Right ventricle myocardium superior (tissue), 1 donor: ENCODE measurements around the gene ZNF428. TPM values are rescaled to one million over a fixed set of nuclear protein-coding genes. Genes with fewer than 3 reads are reported as not detected.
"Not testable (repeated sequence)": the region's sequence is repeated elsewhere in the genome, so short reads cannot be mapped to it uniquely, and the experiment has no call there.

Experiments used
- ATAC-seq: fragments of 200-7000 bp; cut with Tn5 transposase; one replicate; pipeline ENCODE4 v1.9.1; 2020; ENCODE audit warnings: mild to moderate bottlenecking; ENCODE audit not compliant: poor library complexity
- DNase-seq: peaks from one replicate; pipeline ENCODE4 v3.0.0-alpha.2; 2020
- intact Hi-C: fragments of 100-400 bp; cut with DNase I; formaldehyde crosslinking; loops from one replicate; pipeline ENCODE4 v1.11.2; 2022
- total RNA-seq: library from RNA; stranded (reverse); fragmentation: NEBNext Ultra II Directional; extraction: Animal tissue kit (Norgen Biotek cat#: 25700); gene quantifications from one replicate; pipeline ENCODE4 v1.2.1, GENCODE V29; 2021
- donor health status: DM: no; HTN: yes; CAD: no; lungs with severe emphysema.

ZNF428 gene
- total RNA-seq, 1 donor from 2014 or later, result 32.5 TPM

- ATAC-seq, result no peak
- no peak for DNase-seq
- intact Hi-C loops, result no loop called here
These were observed 20.8 kb downstream of the ZNF428 start for GRCh38 chr19:43598445-43599240.

DNA sequence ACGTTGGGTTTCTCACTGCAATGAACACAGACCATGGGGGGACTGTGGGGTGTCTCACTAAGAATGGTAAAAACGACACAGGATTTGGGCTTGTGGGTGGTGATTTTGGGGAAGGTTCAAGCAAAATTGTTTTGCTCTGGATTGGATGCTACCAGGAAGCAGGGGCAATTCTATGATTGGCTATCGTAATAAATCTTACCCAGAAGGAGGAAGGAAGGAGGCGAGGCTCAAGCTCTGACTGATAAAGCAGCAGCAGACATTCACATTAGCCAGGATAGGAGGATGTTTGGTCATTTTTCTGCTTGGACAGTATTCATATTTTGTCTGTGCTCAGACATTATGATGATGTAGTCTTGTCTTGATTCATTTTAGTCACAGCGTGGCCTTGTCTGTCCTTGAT lies 21.6 kb downstream of the ZNF428 start:
- intact Hi-C loops, result no loop called here
- ATAC-seq (no peak), DNase-seq (no peak)

GRCh38 chr19:43596842-43597461 lies 22.5 kb downstream of the ZNF428 start:
- ATAC-seq, result no peak
- no peak for DNase-seq
- intact Hi-C loops, result no loop called here

- intact Hi-C loops, result no loop called here
- ATAC-seq, result peak; percentile 95
- peak; percentile 100 for DNase-seq
These were observed 23.2 kb downstream of the ZNF428 start, which contains the start of the genes IRGQ and ZNF576 for GRCh38 chr19:43595999-43596841. TSS of gene IRGQ (minus strand) at chr19:43596134. CDS start at chr19:43595338, 796 bp downstream. TSS of gene ZNF576 (plus strand) at chr19:43596595. CDS start at chr19:43597109, 514 bp downstream.

DNA sequence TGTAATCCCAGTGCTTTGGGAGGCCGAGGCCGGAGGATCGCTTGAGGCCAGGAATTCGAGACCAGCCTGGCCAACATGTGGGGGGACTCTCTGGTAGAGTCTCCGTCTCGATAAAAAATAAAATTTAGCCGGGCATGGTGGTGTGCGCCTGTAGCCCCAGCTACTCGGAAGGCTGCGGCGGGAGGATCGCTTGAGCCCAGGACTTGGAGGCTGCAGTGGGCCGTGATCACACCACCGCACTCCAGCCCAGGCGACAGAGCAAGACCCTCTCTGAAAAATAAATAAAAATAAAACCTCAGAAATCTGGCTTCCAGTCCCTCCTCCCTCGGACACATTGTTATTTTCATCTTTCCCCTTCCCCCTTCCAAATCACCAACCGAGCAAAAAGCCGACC lies 23.8 kb downstream of the ZNF428 start:
- peak; percentile 9 for ATAC-seq
- no peak for DNase-seq
- intact Hi-C loops, result no loop called here

- peak; percentile 4 for ATAC-seq
- intact Hi-C loops, result no loop called here
- peak; percentile 67 for DNase-seq
These were observed 24.5 kb downstream of the ZNF428 start for GRCh38 chr19:43594710-43595604.

DNA sequence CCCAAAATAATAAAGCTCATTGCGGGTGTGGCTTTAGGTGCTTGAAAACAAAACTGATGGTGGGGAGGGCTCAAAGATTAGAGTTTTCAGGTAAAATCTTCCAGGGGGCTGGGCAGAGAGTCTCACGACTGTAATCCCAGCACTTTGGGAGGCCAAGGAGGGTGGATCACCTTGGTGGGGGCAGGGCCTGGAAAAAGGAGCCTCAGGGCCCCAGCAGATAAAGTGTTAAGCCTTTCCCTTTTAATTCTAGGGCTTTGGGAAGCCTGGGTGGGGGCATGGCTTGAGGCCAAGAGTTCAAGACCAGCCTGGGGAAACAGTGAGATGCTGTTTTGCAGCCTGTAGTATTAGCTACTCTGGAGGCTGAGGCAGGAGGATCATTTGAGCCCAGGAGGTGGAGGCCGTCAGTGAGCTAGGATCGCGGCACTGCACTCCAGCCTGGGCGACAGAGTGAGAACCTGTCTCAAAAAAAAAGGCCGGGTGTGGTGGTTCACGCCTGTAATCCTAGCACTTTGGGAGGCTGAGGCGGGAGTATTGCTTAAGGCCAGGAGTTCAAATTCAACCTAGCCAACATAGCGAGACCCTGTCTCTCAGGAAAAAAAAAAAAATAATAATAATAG lies 25.2 kb downstream of the ZNF428 start:
- DNase-seq (no peak), ATAC-seq (no peak)
- intact Hi-C loops, result no loop called here

GRCh38 chr19:43592800-43593350 lies 26.6 kb downstream of the ZNF428 start:
- ATAC-seq (no peak), DNase-seq (no peak)
- intact Hi-C loops, result no loop called here

DNA sequence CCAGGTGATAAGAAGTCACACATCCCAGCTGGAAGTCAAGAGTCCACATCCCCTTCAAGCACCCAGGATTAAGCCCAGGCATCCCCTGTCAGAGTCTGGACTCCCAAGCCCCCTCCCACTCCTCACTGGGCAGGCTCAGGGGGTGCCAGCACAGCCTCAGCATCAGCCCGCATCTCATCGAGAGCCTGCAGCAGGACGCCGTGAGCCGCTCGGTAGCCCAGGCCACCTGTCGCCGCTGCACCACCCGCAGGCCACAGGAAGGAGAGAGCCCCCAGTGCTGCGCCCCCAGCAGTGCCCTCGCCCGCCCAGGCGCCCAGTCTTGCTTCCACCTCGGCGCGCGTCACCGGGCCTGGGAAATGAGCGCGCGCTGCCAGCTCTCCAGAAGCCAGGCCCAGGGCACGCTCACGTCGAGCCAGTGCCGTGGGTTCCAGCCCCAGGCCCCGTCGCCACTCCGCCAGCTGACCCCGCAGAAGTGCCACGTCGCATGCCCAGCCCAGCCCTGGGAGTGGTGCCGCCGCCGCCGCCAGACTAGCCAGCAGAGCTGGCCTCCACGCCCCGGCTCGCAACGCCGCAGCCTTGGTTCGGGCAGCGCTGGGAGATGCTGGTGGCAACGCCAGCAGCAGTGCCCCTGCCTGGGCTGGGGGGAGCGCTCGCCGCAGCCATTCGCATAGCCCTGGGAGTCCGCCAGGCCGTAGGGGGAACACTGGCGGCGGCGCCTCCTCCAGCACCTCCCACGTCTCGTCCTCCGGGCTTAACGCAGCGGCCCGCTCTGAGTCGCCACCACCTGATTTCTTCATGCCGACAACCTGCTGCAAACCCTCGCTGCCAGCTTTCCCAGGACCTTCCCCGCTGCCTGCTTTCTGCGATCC lies 27.3 kb downstream of the ZNF428 start:
- ATAC-seq (no peak), DNase-seq (no peak)
- intact Hi-C loops, result no loop called here

- no peak for ATAC-seq
- DNase-seq, result no peak
- intact Hi-C loops, result no loop called here
These were observed 29.8 kb downstream of the ZNF428 start for GRCh38 chr19:43589678-43590077.

- intact Hi-C loops, result no loop called here
These were observed 30.2 kb downstream of the ZNF428 start for GRCh38 chr19:43589277-43589676.

GRCh38 chr19:43587029-43587428 lies 32.4 kb downstream of the ZNF428 start:
- DNase-seq, result not testable (repeated sequence)

More at GRCh38 chr19:43589277-43589676, 30.2 kb downstream of the ZNF428 start:
- no peak for ATAC-seq
- DNase-seq, result no peak

GRCh38 chr19:43586346-43586745 lies 33.1 kb downstream of the ZNF428 start:
- ATAC-seq (no peak), DNase-seq (no peak)
- intact Hi-C loops, result no loop called here

More at GRCh38 chr19:43587029-43587428, 32.4 kb downstream of the ZNF428 start:
- intact Hi-C loops, ATAC-seq: not testable (repeated sequence)

- DNase-seq, result no peak
- no peak for ATAC-seq
- intact Hi-C loops, result no loop called here
These were observed 34.9 kb downstream of the ZNF428 start for GRCh38 chr19:43584484-43584883.

GRCh38 chr19:43582495-43582894 lies 36.9 kb downstream of the ZNF428 start:
- DNase-seq (no peak), ATAC-seq (no peak)
- intact Hi-C loops, result no loop called here

- intact Hi-C loops, result no loop called here
- DNase-seq (no peak), ATAC-seq (no peak)
These were observed 38.0 kb downstream of the ZNF428 start for GRCh38 chr19:43581467-43581866.

GRCh38 chr19:43578787-43579186 lies 40.6 kb downstream of the ZNF428 start:
- no peak for ATAC-seq
- intact Hi-C loops, result no loop called here
- DNase-seq, result no peak
